Effector CD4-positive, alpha-beta T cell (primary cell): ENCODE results near the gene ACADVL.
"Not testable (repeated sequence)": the region's sequence is repeated elsewhere in the genome, so short reads cannot be mapped to it uniquely, and the experiment has no call there.

Source experiments
- DNase-seq: peaks from one replicate; pipeline ENCODE4 v3.0.0-alpha.2; 2020

The ACADVL gene

GRCh38 chr17:7235693-7236665 lies 16.2 kb downstream of the ACADVL start:
- DNase-seq = no peak

GRCh38 chr17:7236808-7237207 lies 17.1 kb downstream of the ACADVL start:
- DNase-seq = no peak

- no peak for DNase-seq
These were observed 17.6 kb downstream of the ACADVL start for GRCh38 chr17:7237266-7237760.

- peak; percentile 65 for DNase-seq
These were observed 18.2 kb downstream of the ACADVL start for GRCh38 chr17:7237761-7238419.

GRCh38 chr17:7238420-7239090 lies 18.8 kb downstream of the ACADVL start:
- no peak for DNase-seq

- peak; percentile 93 for DNase-seq
These were observed 19.6 kb downstream of the ACADVL start, which contains the start of gene PHF23 for GRCh38 chr17:7239091-7240027. Gene PHF23 (minus strand): TSS chr17:7239457. CDS start chr17:7239279, 178 bp downstream.

GRCh38 chr17:7240375-7240774 lies 20.6 kb downstream of the ACADVL start:
- DNase-seq = no peak

- no peak for DNase-seq
These were observed 21.5 kb downstream of the ACADVL start for GRCh38 chr17:7241090-7241733.

- DNase-seq = peak; percentile 91
These were observed 22.3 kb downstream of the ACADVL start, which contains the start of gene GABARAP for GRCh38 chr17:7241783-7242716. Gene GABARAP (minus strand): TSS chr17:7242449. CDS start chr17:7242330, 119 bp downstream.

- DNase-seq = peak; percentile 91
These were observed 23.1 kb downstream of the ACADVL start for GRCh38 chr17:7242717-7243452.

GRCh38 chr17:7243453-7243729 lies 23.7 kb downstream of the ACADVL start:
- no peak for DNase-seq

- DNase-seq = not testable (repeated sequence)
These were observed 24.1 kb downstream of the ACADVL start for GRCh38 chr17:7243838-7244237.

- no peak for DNase-seq
These were observed 27.0 kb downstream of the ACADVL start for GRCh38 chr17:7246779-7247178.

GRCh38 chr17:7248796-7249195 lies 29.1 kb downstream of the ACADVL start:
- DNase-seq = no peak

GRCh38 chr17:7249214-7249613 lies 29.5 kb downstream of the ACADVL start:
- no peak for DNase-seq

GRCh38 chr17:7249830-7250229 lies 30.1 kb downstream of the ACADVL start:
- no peak for DNase-seq

- DNase-seq = no peak
These were observed 31.2 kb downstream of the ACADVL start for GRCh38 chr17:7250695-7251627.

GRCh38 chr17:7251661-7252175 lies 32.0 kb downstream of the ACADVL start, which contains the start of gene CTDNEP1:
Gene CTDNEP1 (minus strand): TSS chr17:7251734. CDS start chr17:7251296, 438 bp downstream.
- DNase-seq = peak; percentile 100
